Measurements from ENCODE around the gene FBXO44.

FBXO44 gene

GRCh38 chr1:11678442-11678841 lies 23.8 kb downstream of the FBXO44 start:
- no peak for ATAC-seq
- TF ChIP-seq, protein P1, sequence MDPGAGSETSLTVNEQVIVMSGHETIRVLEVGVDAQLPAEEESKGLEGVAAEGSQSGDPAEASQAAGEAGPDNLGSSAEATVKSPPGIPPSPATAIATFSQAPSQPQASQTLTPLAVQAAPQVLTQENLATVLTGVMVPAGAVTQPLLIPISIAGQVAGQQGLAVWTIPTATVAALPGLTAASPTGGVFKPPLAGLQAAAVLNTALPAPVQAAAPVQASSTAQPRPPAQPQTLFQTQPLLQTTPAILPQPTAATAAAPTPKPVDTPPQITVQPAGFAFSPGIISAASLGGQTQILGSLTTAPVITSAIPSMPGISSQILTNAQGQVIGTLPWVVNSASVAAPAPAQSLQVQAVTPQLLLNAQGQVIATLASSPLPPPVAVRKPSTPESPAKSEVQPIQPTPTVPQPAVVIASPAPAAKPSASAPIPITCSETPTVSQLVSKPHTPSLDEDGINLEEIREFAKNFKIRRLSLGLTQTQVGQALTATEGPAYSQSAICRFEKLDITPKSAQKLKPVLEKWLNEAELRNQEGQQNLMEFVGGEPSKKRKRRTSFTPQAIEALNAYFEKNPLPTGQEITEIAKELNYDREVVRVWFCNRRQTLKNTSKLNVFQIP (CRISPR knock-in tag; IDR thresholded peaks at IDR 0.05; ENCODE audit: borderline replicate concordance, low read depth): no peak
- no peak for TF ChIP-seq ZFP30 (CRISPR knock-in tag; IDR thresholded peaks at IDR 0.05)
- no peak for TF ChIP-seq PATZ1 (CRISPR knock-in tag; IDR thresholded peaks at IDR 0.05; ENCODE audit: borderline replicate concordance)
- no peak for TF ChIP-seq ZNF565 (CRISPR knock-in tag; conservative IDR thresholded peaks at IDR 0.05; ENCODE audit: low read depth)

- TF ChIP-seq BACH2 (CRISPR knock-in tag; IDR thresholded peaks at IDR 0.05; ENCODE audit: borderline replicate concordance): no peak
- no peak for TF ChIP-seq ZNF8 (CRISPR knock-in tag; IDR thresholded peaks at IDR 0.05)
- TF ChIP-seq ISL1 (CRISPR knock-in tag; IDR thresholded peaks at IDR 0.05): no peak
- TF ChIP-seq PATZ1 (CRISPR knock-in tag; IDR thresholded peaks at IDR 0.05; ENCODE audit: borderline replicate concordance): no peak
- no peak for TF ChIP-seq ARNTL (CRISPR knock-in tag; IDR thresholded peaks at IDR 0.05; ENCODE audit: borderline replicate concordance, low read depth)
- no peak for TF ChIP-seq CSDC2 (CRISPR knock-in tag; IDR thresholded peaks at IDR 0.05)
- no peak for TF ChIP-seq TCF4 (CRISPR knock-in tag; IDR thresholded peaks at IDR 0.05; ENCODE audit: borderline replicate concordance)
- TF ChIP-seq, protein P1 (CRISPR knock-in tag; IDR thresholded peaks at IDR 0.05; ENCODE audit: borderline replicate concordance, low read depth): no peak
- TF ChIP-seq ZFP3 (CRISPR knock-in tag; IDR thresholded peaks at IDR 0.05): no peak
- TF ChIP-seq GLIS3 (CRISPR knock-in tag; IDR thresholded peaks at IDR 0.05): no peak
- no peak for TF ChIP-seq ZC3H10 (CRISPR knock-in tag; IDR thresholded peaks at IDR 0.05)
- no peak for TF ChIP-seq ESRRG (CRISPR knock-in tag; IDR thresholded peaks at IDR 0.05)
- TF ChIP-seq TOX (CRISPR knock-in tag; IDR thresholded peaks at IDR 0.05; ENCODE audit: borderline replicate concordance): no peak
- no peak for TF ChIP-seq ZFP30 (CRISPR knock-in tag; IDR thresholded peaks at IDR 0.05)
- no peak for TF ChIP-seq OSR1 (CRISPR knock-in tag; IDR thresholded peaks at IDR 0.05)
- TF ChIP-seq ZNF565 (CRISPR knock-in tag; conservative IDR thresholded peaks at IDR 0.05; ENCODE audit: low read depth): no peak
- no peak for TF ChIP-seq RARB (CRISPR knock-in tag; IDR thresholded peaks at IDR 0.05)
- no peak for TF ChIP-seq ZNF70 (CRISPR knock-in tag; IDR thresholded peaks at IDR 0.05)
- ATAC-seq: peak; percentile 68
Measured at GRCh38 chr1:11680270-11681070, 25.8 kb downstream of the FBXO44 start.

DNA sequence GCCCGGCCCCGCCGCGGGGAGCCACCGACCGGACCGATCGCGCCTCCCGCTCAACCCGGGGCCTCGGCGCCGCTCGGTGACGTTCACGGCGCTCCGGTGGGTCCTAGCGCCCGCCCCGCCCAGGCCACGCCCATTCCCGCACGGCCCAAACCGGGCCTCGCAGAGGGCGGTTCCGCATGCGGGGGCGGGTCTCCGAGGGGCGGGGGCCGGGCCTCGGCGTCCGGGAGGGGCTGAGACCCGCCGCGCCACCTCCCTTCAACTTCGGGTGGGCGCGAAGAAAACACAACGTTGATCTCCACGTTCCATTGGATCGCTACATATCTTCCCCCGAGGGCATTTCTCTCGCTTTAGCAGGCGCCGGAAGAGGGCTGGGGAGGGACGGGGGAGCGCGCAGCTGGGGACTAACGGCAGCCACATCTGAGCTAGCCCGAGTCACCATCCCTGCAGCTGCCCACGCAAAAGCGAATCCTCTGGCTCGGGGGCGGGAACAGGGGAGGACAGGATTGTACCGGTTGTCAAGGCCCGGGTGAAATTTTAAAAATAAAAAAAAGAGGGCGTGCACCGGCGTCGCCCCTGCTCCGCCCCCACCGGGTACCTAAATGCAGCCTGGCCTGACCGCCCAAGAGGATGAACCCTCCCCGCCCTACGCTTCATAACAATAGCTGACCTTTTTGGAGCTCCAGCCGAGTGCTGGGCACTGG lies 26.5 kb downstream of the FBXO44 start, which contains the start of gene MAD2L2:
TSS of gene MAD2L2 (minus strand) at position 78 of the 701 bp plus-strand sequence. CDS start 547 bp downstream, outside the sequence.
- peak; percentile 93 for ATAC-seq
- no peak for TF ChIP-seq PPARA (CRISPR knock-in tag; IDR thresholded peaks at IDR 0.05; ENCODE audit: borderline replicate concordance)
- no peak for TF ChIP-seq OSR1 (CRISPR knock-in tag; IDR thresholded peaks at IDR 0.05)
- TF ChIP-seq ZFP30 (CRISPR knock-in tag; IDR thresholded peaks at IDR 0.05): no peak
- no peak for TF ChIP-seq TCF4 (CRISPR knock-in tag; IDR thresholded peaks at IDR 0.05; ENCODE audit: borderline replicate concordance)
- TF ChIP-seq ZC3H10 (CRISPR knock-in tag; IDR thresholded peaks at IDR 0.05): no peak
- TF ChIP-seq SNAI2 (CRISPR knock-in tag; IDR thresholded peaks at IDR 0.05): no peak
- no peak for TF ChIP-seq ZNF8 (CRISPR knock-in tag; IDR thresholded peaks at IDR 0.05)
- TF ChIP-seq ESRRG (CRISPR knock-in tag; IDR thresholded peaks at IDR 0.05): no peak
- TF ChIP-seq BACH2 (CRISPR knock-in tag; IDR thresholded peaks at IDR 0.05; ENCODE audit: borderline replicate concordance): no peak
- no peak for TF ChIP-seq ZNF70 (CRISPR knock-in tag; IDR thresholded peaks at IDR 0.05)
- no peak for TF ChIP-seq ISL1 (CRISPR knock-in tag; IDR thresholded peaks at IDR 0.05)
- no peak for TF ChIP-seq ZFP3 (CRISPR knock-in tag; IDR thresholded peaks at IDR 0.05)
- TF ChIP-seq, protein P1 (CRISPR knock-in tag; IDR thresholded peaks at IDR 0.05; ENCODE audit: borderline replicate concordance, low read depth): no peak
- no peak for TF ChIP-seq TOX (CRISPR knock-in tag; IDR thresholded peaks at IDR 0.05; ENCODE audit: borderline replicate concordance)
- TF ChIP-seq ARNTL (CRISPR knock-in tag; IDR thresholded peaks at IDR 0.05; ENCODE audit: borderline replicate concordance, low read depth): no peak
- no peak for TF ChIP-seq CREB5 (CRISPR knock-in tag; IDR thresholded peaks at IDR 0.05; ENCODE audit: low read depth)
